ENCODE results near the gene NBEA. TPM values are rescaled to one million over a fixed set of nuclear protein-coding genes. Genes with fewer than 3 reads are reported as not detected.

Gene NBEA, protein sequence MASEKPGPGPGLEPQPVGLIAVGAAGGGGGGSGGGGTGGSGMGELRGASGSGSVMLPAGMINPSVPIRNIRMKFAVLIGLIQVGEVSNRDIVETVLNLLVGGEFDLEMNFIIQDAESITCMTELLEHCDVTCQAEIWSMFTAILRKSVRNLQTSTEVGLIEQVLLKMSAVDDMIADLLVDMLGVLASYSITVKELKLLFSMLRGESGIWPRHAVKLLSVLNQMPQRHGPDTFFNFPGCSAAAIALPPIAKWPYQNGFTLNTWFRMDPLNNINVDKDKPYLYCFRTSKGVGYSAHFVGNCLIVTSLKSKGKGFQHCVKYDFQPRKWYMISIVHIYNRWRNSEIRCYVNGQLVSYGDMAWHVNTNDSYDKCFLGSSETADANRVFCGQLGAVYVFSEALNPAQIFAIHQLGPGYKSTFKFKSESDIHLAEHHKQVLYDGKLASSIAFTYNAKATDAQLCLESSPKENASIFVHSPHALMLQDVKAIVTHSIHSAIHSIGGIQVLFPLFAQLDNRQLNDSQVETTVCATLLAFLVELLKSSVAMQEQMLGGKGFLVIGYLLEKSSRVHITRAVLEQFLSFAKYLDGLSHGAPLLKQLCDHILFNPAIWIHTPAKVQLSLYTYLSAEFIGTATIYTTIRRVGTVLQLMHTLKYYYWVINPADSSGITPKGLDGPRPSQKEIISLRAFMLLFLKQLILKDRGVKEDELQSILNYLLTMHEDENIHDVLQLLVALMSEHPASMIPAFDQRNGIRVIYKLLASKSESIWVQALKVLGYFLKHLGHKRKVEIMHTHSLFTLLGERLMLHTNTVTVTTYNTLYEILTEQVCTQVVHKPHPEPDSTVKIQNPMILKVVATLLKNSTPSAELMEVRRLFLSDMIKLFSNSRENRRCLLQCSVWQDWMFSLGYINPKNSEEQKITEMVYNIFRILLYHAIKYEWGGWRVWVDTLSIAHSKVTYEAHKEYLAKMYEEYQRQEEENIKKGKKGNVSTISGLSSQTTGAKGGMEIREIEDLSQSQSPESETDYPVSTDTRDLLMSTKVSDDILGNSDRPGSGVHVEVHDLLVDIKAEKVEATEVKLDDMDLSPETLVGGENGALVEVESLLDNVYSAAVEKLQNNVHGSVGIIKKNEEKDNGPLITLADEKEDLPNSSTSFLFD (N-terminal part only)
- total RNA-seq (2021; ENCODE audit: unreplicated experiment): 4.1 TPM
- 1.2 and 1.4 TPM in 2 replicates for polyA plus RNA-seq (2012)
- Bru-seq, nascent RNA: percentile 60 among the genes with signal in this experiment
- BruChase-seq, experiment 1, labeled RNA remaining after a 6-hour chase: percentile 39 among the genes with signal in this experiment
- percentile 47 among the genes with signal in this experiment for BruChase-seq, experiment 2, labeled RNA remaining after a 2-hour chase
- long read RNA-seq, partial matches to known transcripts: 7 of 9 reads
- long read RNA-seq, other reads (novel, unspliced or antisense): 2 of 9 reads

DNA sequence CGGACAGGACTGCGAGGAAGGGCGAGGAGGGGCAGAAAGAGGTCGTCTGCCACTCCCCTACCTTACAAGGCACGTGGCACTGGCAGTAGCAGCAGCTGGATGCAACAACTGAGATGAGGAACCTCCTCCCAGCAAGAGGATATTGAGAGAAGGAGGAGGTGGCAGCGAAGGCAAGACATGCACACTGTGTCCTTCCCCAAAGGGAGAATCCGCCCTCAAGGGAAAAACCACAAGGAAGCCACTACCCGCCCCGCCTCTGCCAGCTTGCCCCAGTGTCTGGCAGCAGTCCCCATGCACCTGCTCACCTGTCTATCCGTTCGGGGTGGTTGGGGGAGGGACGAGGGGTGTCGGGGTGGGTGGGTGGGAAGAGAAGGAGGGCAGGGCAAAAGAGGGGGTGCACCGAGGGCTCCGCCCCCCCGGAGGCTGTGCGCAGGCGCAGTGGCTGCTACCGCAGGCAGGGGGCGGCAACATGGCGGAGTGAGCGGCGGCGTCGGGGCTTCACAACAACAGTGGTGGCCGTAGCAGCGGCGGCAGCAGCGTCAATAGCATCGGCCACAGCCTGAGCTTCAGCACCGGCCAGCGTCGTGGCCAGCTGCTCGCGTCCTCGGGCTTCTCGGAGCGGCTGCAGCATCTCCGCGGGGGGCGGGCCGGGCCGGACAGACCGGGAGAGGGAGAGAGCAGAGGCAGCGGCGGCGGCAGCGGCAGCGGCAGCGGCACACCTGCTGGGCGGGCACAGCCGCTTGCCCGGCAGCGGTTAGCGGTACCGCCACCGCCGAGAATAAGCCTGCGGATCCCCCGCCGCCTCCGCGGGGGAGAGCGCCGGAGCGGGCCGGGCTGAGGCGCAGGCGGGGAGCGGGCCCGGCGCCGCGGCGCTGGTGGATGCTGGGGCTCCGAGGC, at the start of gene NBEA:
TSS of gene NBEA (plus strand) at position 436 of the 897 bp plus-strand sequence. CDS start 551 bp downstream, outside the sequence.
- Histone ChIP-seq H3K4me1 (ENCODE audit: control insufficient read depth in 1 of 2, insufficient read depth in 2 of 2, low read length in 2 of 2) (peaks cover 7 to 16% of the 10 kb centered on the region in 2 experiments; a peak in 3 of 4 replicates), H2AFZ (ENCODE audit: low read depth, low read length, poor library complexity, severe bottlenecking) (peak within 1 kb of the TSS; percentile 84), H3K4me2 (ENCODE audit: low read length) (peak within 1 kb of the TSS; percentile 95), H3K79me2 (ENCODE audit: insufficient read depth, low read length) (no peaks in the 10 kb centered on the region), H3K4me3 (replicated peaks in 1 of 2; ENCODE audit: low read depth in 1 of 2, low read length in 2 of 2) (peak within 1 kb of the TSS; percentile 69 to 80), H3K9me2 (ENCODE audit: insufficient read depth) (no peaks in the 10 kb centered on the region), H3K27me3 (ENCODE audit: insufficient read depth, low read length) (no peaks in the 10 kb centered on the region), H3K36me3 (ENCODE audit: control insufficient read depth in 1 of 2, insufficient read depth in 2 of 2, low read length in 2 of 2) (no peaks in the 10 kb centered on the region), H3K9ac (ENCODE audit: low read length) (peak within 1 kb of the TSS; percentile 40), H3K27ac (ENCODE audit: low read depth, low read length) (peak within 1 kb of the TSS; percentile 34; the same call in 1 of the 2 replicates), H4K20me1 (ENCODE audit: insufficient read depth) (no peaks in the 10 kb centered on the region), H3K9me3 (ENCODE audit: control insufficient read depth in 1 of 2, insufficient read depth in 1 of 2, low read depth in 1 of 2, low read length in 2 of 2) (no peaks in the 10 kb centered on the region)
- ATAC-seq (peak; percentile 80), DNase-seq (ENCODE audit: low read depth, low spot score) (peak; percentile 46)
- POLR2A ChIA-PET: no interaction called here
- intact Hi-C loops (cut with micrococcal nuclease): no loop called here
- TF ChIP-seq, protein P1, sequence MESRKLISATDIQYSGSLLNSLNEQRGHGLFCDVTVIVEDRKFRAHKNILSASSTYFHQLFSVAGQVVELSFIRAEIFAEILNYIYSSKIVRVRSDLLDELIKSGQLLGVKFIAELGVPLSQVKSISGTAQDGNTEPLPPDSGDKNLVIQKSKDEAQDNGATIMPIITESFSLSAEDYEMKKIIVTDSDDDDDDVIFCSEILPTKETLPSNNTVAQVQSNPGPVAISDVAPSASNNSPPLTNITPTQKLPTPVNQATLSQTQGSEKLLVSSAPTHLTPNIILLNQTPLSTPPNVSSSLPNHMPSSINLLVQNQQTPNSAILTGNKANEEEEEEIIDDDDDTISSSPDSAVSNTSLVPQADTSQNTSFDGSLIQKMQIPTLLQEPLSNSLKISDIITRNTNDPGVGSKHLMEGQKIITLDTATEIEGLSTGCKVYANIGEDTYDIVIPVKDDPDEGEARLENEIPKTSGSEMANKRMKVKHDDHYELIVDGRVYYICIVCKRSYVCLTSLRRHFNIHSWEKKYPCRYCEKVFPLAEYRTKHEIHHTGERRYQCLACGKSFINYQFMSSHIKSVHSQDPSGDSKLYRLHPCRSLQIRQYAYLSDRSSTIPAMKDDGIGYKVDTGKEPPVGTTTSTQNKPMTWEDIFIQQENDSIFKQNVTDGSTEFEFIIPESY (IDR thresholded peaks at IDR 0.05; ENCODE audit: extremely low read depth, insufficient replicate concordance, low read length): no peak
- TF ChIP-seq YY1 (IDR thresholded peaks at IDR 0.05; ENCODE audit: extremely low read depth, insufficient replicate concordance, low read depth, low read length) (peak; percentile 80), JUND (IDR thresholded peaks at IDR 0.05) (no peak), POLR2AphosphoS5 (IDR thresholded peaks at IDR 0.05; ENCODE audit: low read depth, low read length) (peak; percentile 62), EGR1 (IDR thresholded peaks at IDR 0.05; ENCODE audit: low read depth) (peak; percentile 35; the same call in 1 of the 2 replicates), POLR2A (IDR thresholded peaks at IDR 0.05; ENCODE audit: borderline replicate concordance, extremely low read depth, insufficient read depth, insufficient read length) (peak; percentile 28), ZFX (IDR thresholded peaks at IDR 0.05) (peak; percentile 74)
- TF ChIP-seq, protein P2, sequence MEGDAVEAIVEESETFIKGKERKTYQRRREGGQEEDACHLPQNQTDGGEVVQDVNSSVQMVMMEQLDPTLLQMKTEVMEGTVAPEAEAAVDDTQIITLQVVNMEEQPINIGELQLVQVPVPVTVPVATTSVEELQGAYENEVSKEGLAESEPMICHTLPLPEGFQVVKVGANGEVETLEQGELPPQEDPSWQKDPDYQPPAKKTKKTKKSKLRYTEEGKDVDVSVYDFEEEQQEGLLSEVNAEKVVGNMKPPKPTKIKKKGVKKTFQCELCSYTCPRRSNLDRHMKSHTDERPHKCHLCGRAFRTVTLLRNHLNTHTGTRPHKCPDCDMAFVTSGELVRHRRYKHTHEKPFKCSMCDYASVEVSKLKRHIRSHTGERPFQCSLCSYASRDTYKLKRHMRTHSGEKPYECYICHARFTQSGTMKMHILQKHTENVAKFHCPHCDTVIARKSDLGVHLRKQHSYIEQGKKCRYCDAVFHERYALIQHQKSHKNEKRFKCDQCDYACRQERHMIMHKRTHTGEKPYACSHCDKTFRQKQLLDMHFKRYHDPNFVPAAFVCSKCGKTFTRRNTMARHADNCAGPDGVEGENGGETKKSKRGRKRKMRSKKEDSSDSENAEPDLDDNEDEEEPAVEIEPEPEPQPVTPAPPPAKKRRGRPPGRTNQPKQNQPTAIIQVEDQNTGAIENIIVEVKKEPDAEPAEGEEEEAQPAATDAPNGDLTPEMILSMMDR (IDR thresholded peaks at IDR 0.05 in 2 of 3, conservative IDR thresholded peaks at IDR 0.05 in 1 of 3; ENCODE audit: borderline replicate concordance in 1 of 3, insufficient read depth in 1 of 3, low read depth in 2 of 3, low read length in 2 of 3): no peak
- TF ChIP-seq, protein P3, sequence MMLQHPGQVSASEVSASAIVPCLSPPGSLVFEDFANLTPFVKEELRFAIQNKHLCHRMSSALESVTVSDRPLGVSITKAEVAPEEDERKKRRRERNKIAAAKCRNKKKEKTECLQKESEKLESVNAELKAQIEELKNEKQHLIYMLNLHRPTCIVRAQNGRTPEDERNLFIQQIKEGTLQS (IDR thresholded peaks at IDR 0.05): no peak
- TF ChIP-seq, protein P4, sequence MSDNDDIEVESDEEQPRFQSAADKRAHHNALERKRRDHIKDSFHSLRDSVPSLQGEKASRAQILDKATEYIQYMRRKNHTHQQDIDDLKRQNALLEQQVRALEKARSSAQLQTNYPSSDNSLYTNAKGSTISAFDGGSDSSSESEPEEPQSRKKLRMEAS (IDR thresholded peaks at IDR 0.05): peak; percentile 59; the same call in 1 of the 2 replicates
- CTCF ChIA-PET: no interaction called here
- RAD21 ChIA-PET (ENCODE audit: low non-redundant PET in 1 of 2, low total read pairs in 2 of 2, uncharacterized antibody in 2 of 2, unreplicated experiment in 2 of 2): no interaction called here
- no TSS peak for BruUV-seq (replicated peaks)
